GM19240 (cell line): Measurements from ENCODE around the gene TSEN2.
"Not testable (repeated sequence)": the region's sequence is repeated elsewhere in the genome, so short reads cannot be mapped to it uniquely, and the experiment has no call there.

ENCODE experiments used
- DNase-seq: peaks from one replicate; pipeline ENCODE4 v3.0.0; 2011; ENCODE audit warnings: low spot score; ENCODE audit not compliant: insufficient read length

Gene TSEN2

GRCh38 chr3:12484198-12484982 is at the start of gene TSEN2:
TSS of gene TSEN2 (plus strand) at chr3:12484480. CDS start at chr3:12489801, 5,321 bp downstream.
- DNase-seq = peak; percentile 91

GRCh38 chr3:12436514-12437220 is 47.6 kb upstream of the TSEN2 start:
- DNase-seq = no peak

- no peak for DNase-seq
Observed at GRCh38 chr3:12437221-12437605, 47.1 kb upstream of the TSEN2 start.

GRCh38 chr3:12437861-12438260 is 46.4 kb upstream of the TSEN2 start:
- no peak for DNase-seq

- no peak for DNase-seq
Observed at GRCh38 chr3:12438318-12438717, 46.0 kb upstream of the TSEN2 start.

GRCh38 chr3:12439161-12439940 is 44.9 kb upstream of the TSEN2 start:
- DNase-seq = no peak

- no peak for DNase-seq
Observed at GRCh38 chr3:12440927-12441714, 43.2 kb upstream of the TSEN2 start.

GRCh38 chr3:12442654-12443501 is 41.4 kb upstream of the TSEN2 start:
- DNase-seq = no peak

- no peak for DNase-seq
Observed at GRCh38 chr3:12443781-12444522, 40.3 kb upstream of the TSEN2 start.

- no peak for DNase-seq
Observed at GRCh38 chr3:12444582-12445471, 39.5 kb upstream of the TSEN2 start.

GRCh38 chr3:12445523-12446240 is 38.6 kb upstream of the TSEN2 start:
- DNase-seq = no peak

GRCh38 chr3:12446298-12446697 is 38.0 kb upstream of the TSEN2 start:
- DNase-seq = no peak

GRCh38 chr3:12447075-12447474 is 37.2 kb upstream of the TSEN2 start:
- DNase-seq = no peak

- DNase-seq = not testable (repeated sequence)
Observed at GRCh38 chr3:12448404-12449202, 35.7 kb upstream of the TSEN2 start.

GRCh38 chr3:12449889-12450682 is 34.2 kb upstream of the TSEN2 start:
- DNase-seq = no peak

GRCh38 chr3:12451481-12451880 is 32.8 kb upstream of the TSEN2 start:
- DNase-seq = no peak
